MG63 (cell line): Measurements from ENCODE around the gene RRP15. TPM values are rescaled to one million over a fixed set of nuclear protein-coding genes. Genes with fewer than 3 reads are reported as not detected.

Source experiments
- DNase-seq: peaks from one replicate; pipeline ENCODE4 v3.0.0-alpha.2; 2020
- H3K27me3 ChIP-seq: fragments of 250-450 bp; sonication (Bioruptor Pico); 2 replicates; pipeline ENCODE4 v1.5.1; 2020; ENCODE audit warnings: mild to moderate bottlenecking, moderate library complexity
- H3K36me3 ChIP-seq: fragments of 250-450 bp; sonication (Bioruptor Pico); 2 replicates; pipeline ENCODE4 v1.5.1; 2020; ENCODE audit warnings: mild to moderate bottlenecking, moderate library complexity
- H3K4me3 ChIP-seq: fragments of 250-450 bp; sonication (Bioruptor Pico); 2 replicates; pipeline ENCODE4 v1.5.1; 2020; ENCODE audit warnings: mild to moderate bottlenecking, moderate library complexity
- H3K9me3 ChIP-seq: fragments of 250-450 bp; sonication (Bioruptor Pico); 2 replicates; pipeline ENCODE4 v1.5.1; 2020; ENCODE audit warnings: mild to moderate bottlenecking, moderate library complexity
- total RNA-seq: library from RNA; depleted of rRNA; stranded (reverse); fragments of >200 nt; shearing (Covaris generic); gene quantifications from 2 replicates; pipeline ENCODE4 v1.2.3, GENCODE V29; 2014; ENCODE audit warnings: low replicate concordance; rRNA removed

RRP15 gene
- total RNA-seq, 1 experiment from 2014 or later, result 5.4 TPM

- Histone ChIP-seq H3K9me3 (no peaks in the 10 kb centered on the region), H3K4me3 (no peak overlapping the region), H3K27me3 (no peaks in the 10 kb centered on the region), H3K36me3 (no peaks in the 10 kb centered on the region)
- DNase-seq, result no peak
Observed at GRCh38 chr1:218384581-218384993, 99.5 kb downstream of the RRP15 start.

Other genes with a start within 250 kb of the RRP15 start
- 0.05 and 0.92 TPM in 2 replicates for gene TGFB2, start 60.0 kb downstream of the RRP15 start, total RNA-seq